Measurements from ENCODE around the gene MCU. TPM values are rescaled to one million over a fixed set of nuclear protein-coding genes. Genes with fewer than 3 reads are reported as not detected.

Gene MCU
- total and polyA plus RNA-seq, 2 of the 8 experiments (the other 6 are each of a cell fraction or from before 2014, with no cell fraction given) = 51.6 to 62.2 TPM

DNA sequence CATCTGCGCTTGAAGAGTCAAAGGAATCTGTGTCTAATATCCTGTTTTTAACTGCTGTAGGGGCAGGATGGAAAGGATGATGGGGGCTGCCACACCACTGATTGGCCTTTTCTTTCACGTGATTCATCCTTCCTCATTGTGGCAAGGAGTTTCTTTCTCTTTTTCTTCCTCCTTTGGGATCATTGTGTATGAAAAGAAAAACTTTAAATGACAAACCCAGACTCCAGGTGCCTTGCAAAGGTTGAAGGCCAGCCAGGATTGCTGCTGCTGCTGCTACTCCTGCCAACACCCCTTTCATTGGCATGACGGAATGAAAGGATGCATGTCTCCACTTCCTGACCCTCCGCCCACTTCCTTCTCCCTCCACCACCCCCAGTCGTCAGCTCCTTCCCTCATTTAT lies 195.1 kb downstream of the MCU start:
- no peak overlapping the region for H3K4ac ChIP-seq (replicated peaks; ENCODE audit: insufficient read length, low read depth, low read length)
- peaks cover 0 to 18% (median 6%) of the 10 kb centered on the region in 4 experiments; a peak in 3 of 8 replicates for H3K36me3 ChIP-seq (ENCODE audit: control insufficient read depth in 2 of 4, insufficient read depth in 4 of 4, low read length in 3 of 4)
- H2AK5ac ChIP-seq (ENCODE audit: low read depth, low read length) = no peak overlapping the region
- no peak overlapping the region for H4K91ac ChIP-seq (replicated peaks; ENCODE audit: insufficient read length, low read length)
- H2BK12ac ChIP-seq (ENCODE audit: low read depth, low read length) = no peak overlapping the region
- H3K27me3 ChIP-seq (replicated peaks in 1 of 4; ENCODE audit: control insufficient read depth in 3 of 4, extremely low read depth in 1 of 4, insufficient read depth in 3 of 4, low read length in 3 of 4) = no peaks in the 10 kb centered on the region
- H3K9ac ChIP-seq (replicated peaks in 1 of 4; ENCODE audit: extremely low read depth in 1 of 4, low read depth in 3 of 4, low read length in 3 of 4) = no peak overlapping the region
- no peaks in the 10 kb centered on the region for H3K79me2 ChIP-seq (ENCODE audit: control insufficient read depth in 1 of 2, insufficient read depth in 2 of 2, low read length in 2 of 2)
- H3K79me1 ChIP-seq (ENCODE audit: low read depth, low read length) = no peaks in the 10 kb centered on the region
- peak overlapping the region; percentile 94; the same call in 1 of the 2 replicates for H2BK5ac ChIP-seq (ENCODE audit: low read depth, low read length)
- peak; percentile 89 for FAIRE-seq
- H3K23ac ChIP-seq (ENCODE audit: insufficient read length) = no peak overlapping the region
- peak; percentile 27 to 52 for DNase-seq (ENCODE audit: low read depth in 1 of 2, low spot score in 2 of 2)
- H4K8ac ChIP-seq (ENCODE audit: extremely low read depth, insufficient read depth, low read length) = no peak overlapping the region
- 19% methylated on average over 5 of the region's 5 CpGs; no CpG with 5 or more reads in 1 of the 2 experiments for WGBS, 2 experiments (ENCODE audit: extremely low coverage in 1 of 2, insufficient coverage in 1 of 2, insufficient read length in 1 of 2, insufficient replicate concordance in 2 of 2, low coverage in 1 of 2, low lambda C conversion rate in 2 of 2, missing lambda C conversion rate in 1 of 2)
- no peak overlapping the region; the same call in 1 of the 2 replicates for H3K18ac ChIP-seq (ENCODE audit: extremely low read depth, low read length)
- no peak overlapping the region for H2BK120ac ChIP-seq (replicated peaks; ENCODE audit: low read depth, low read length)
- H3K4me2 ChIP-seq (ENCODE audit: insufficient read depth in 1 of 2, low read depth in 2 of 2, low read length in 2 of 2) = peak overlapping the region; percentile 39
- H3K4me3 ChIP-seq (ENCODE audit: extremely low read depth in 1 of 4, insufficient read depth in 2 of 4, low read depth in 3 of 4, low read length in 4 of 4) = peak overlapping the region in 2 of 4 experiments; percentile 11 to 35; a peak in 3 of 8 replicates
- H2BK20ac ChIP-seq (ENCODE audit: low read length) = no peak overlapping the region
- peak overlapping the region; percentile 69; the same call in 1 of the 2 replicates for H3K27ac ChIP-seq (ENCODE audit: low read depth, low read length)
- H3K4me1 ChIP-seq (replicated peaks in 1 of 4; ENCODE audit: control insufficient read depth in 3 of 4, insufficient read depth in 4 of 4, low read length in 3 of 4) = peaks cover 3 to 17% (median 11%) of the 10 kb centered on the region in 4 experiments
- ChIA-PET CTCF (ENCODE audit: partially characterized antibody) (no interaction called here), POLR2A (ENCODE audit: partially characterized antibody) (no interaction called here)
- no peak overlapping the region for H2AFZ ChIP-seq (ENCODE audit: low read length)
- H4K20me1 ChIP-seq (replicated peaks in 1 of 2; ENCODE audit: control insufficient read depth in 1 of 2, insufficient read depth in 2 of 2, low read length in 2 of 2) = no peaks in the 10 kb centered on the region
- H2BK15ac ChIP-seq (ENCODE audit: low read length) = no peak overlapping the region
- no peak overlapping the region for H3K56ac ChIP-seq (replicated peaks; ENCODE audit: insufficient read length, low read depth, low read length)
- H3K23me2 ChIP-seq (ENCODE audit: low read depth, low read length) = no peaks in the 10 kb centered on the region
- H3K14ac ChIP-seq (ENCODE audit: insufficient read length) = no peak overlapping the region
- H4K5ac ChIP-seq (ENCODE audit: insufficient read length, low read depth, low read length) = no peak overlapping the region
- no peaks in the 10 kb centered on the region for H3K9me3 ChIP-seq (ENCODE audit: insufficient read depth in 2 of 2, low read depth in 1 of 2, low read length in 1 of 2)
- TF ChIP-seq YY1 (IDR thresholded peaks at IDR 0.05; ENCODE audit: low read depth, low read length) (no peak), E2F6 (IDR thresholded peaks at IDR 0.05) (peak; percentile 20; the same call in 1 of the 2 replicates), CREB1 (IDR thresholded peaks at IDR 0.05) (peak; percentile 46; the same call in 1 of the 2 replicates), MAX (IDR thresholded peaks at IDR 0.05) (peak; percentile 47; the same call in 1 of the 2 replicates)
